Cardiac muscle cell (in vitro differentiated cells and primary cell): ENCODE data around the gene RASL11A. TPM values are rescaled to one million over a fixed set of nuclear protein-coding genes. Genes with fewer than 3 reads are reported as not detected.

Experiments
- DNase-seq, 2 donors: peaks; one replicate each; pipeline versions ENCODE4 v3.0.0 to v3.0.0-alpha.2; 2010 to 2017; ENCODE audit warnings: low read depth in 1 of 2, low spot score in 1 of 2
- H3K27ac ChIP-seq: fragments of 200-600 bp; sonication (generic); 2 replicates; pipeline ENCODE4 v1.5.1; 2016
- H3K27me3 ChIP-seq: fragments of 200-600 bp; sonication (generic); 2 replicates; pipeline ENCODE4 v1.6.0; 2016; ENCODE audit warnings: control low read depth
- H3K36me3 ChIP-seq: fragments of 200-600 bp; sonication (generic); 2 replicates; pipeline ENCODE4 v1.5.1; 2016; ENCODE audit warnings: control low read depth
- H3K4me1 ChIP-seq: fragments of 200-600 bp; sonication (generic); 2 replicates; pipeline ENCODE4 v1.8.1; 2017; ENCODE audit warnings: low read depth, mild to moderate bottlenecking, mixed run types
- H3K4me3 ChIP-seq: fragments of 200-600 bp; sonication (generic); 2 replicates; pipeline ENCODE4 v1.5.1; 2016; ENCODE audit warnings: mild to moderate bottlenecking
- H3K9me3 ChIP-seq: fragments of 200-600 bp; sonication (generic); 2 replicates; pipeline ENCODE4 v1.5.1; 2017; ENCODE audit warnings: low read depth, mild to moderate bottlenecking, control low read depth
- CTCF ChIP-seq: IDR thresholded peaks from 2 replicates; pipeline ENCODE4 v1.5.1; 2012; ENCODE audit warnings: low read depth, mild to moderate bottlenecking, low read length
- polyA plus RNA-seq: library from polyadenylated mRNA; unstranded; fragments of >200 nt; fragmentation: Nextera tagmentation; extraction: Ambion mirVana; gene quantifications from 2 replicates; pipeline ENCODE4 v1.2.1, GENCODE V29; 2016
- total RNA-seq: library from RNA; depleted of rRNA; stranded (reverse); fragments of >200 nt; gene quantifications from 2 replicates; pipeline ENCODE4 v1.2.3, GENCODE V29; 2016

The RASL11A gene
- total and polyA plus RNA-seq, 2 experiments from 2014 or later: 1.2 to 1.9 TPM

- H3K4me3 ChIP-seq: peak overlapping the region; percentile 96
- TF ChIP-seq CTCF: no peak
- H3K9me3 ChIP-seq: no peaks in the 10 kb centered on the region
- H3K27me3 ChIP-seq: no peaks in the 10 kb centered on the region
- H3K4me1 ChIP-seq: peaks cover 10% of the 10 kb centered on the region
- no peak for DNase-seq
- no peak overlapping the region for H3K27ac ChIP-seq
- peaks cover 36% of the 10 kb centered on the region for H3K36me3 ChIP-seq
Measured at GRCh38 chr13:27252467-27252866, 18.2 kb upstream of the RASL11A start.

DNA sequence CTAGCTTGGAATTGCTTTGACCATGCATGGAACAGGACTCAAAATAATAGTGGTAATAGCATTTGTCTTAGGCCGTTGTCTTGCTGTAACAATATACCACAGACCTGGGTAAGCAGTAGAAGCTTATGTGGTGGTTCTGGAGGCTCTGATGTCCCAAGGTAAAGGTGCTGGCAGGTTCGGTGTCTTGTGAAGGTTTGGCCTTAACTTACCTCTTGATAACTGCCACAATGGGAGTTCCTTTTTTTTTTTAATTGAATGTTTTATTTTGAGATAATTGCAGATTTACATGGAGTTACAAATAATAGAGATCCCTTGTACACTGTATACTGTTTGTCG lies 13.4 kb upstream of the RASL11A start:
- no peak for TF ChIP-seq CTCF
- H3K36me3 ChIP-seq: peaks cover 50% of the 10 kb centered on the region
- H3K4me1 ChIP-seq: peaks cover 10% of the 10 kb centered on the region
- H3K9me3 ChIP-seq: no peaks in the 10 kb centered on the region
- no peaks in the 10 kb centered on the region for H3K27me3 ChIP-seq
- no peak for DNase-seq
- no peak overlapping the region for H3K27ac ChIP-seq
- no peak overlapping the region for H3K4me3 ChIP-seq

GRCh38 chr13:27257648-27258253 lies 12.9 kb upstream of the RASL11A start:
- TF ChIP-seq CTCF: no peak
- H3K36me3 ChIP-seq: peaks cover 50% of the 10 kb centered on the region
- no peak for DNase-seq
- H3K4me3 ChIP-seq: no peak overlapping the region
- no peaks in the 10 kb centered on the region for H3K27me3 ChIP-seq
- H3K9me3 ChIP-seq: no peaks in the 10 kb centered on the region
- peak overlapping the region; percentile 38 for H3K27ac ChIP-seq
- peaks cover 10% of the 10 kb centered on the region for H3K4me1 ChIP-seq

- Histone ChIP-seq H3K27me3 (no peaks in the 10 kb centered on the region), H3K27ac (peak overlapping the region; percentile 38), H3K9me3 (no peaks in the 10 kb centered on the region), H3K36me3 (peaks cover 46% of the 10 kb centered on the region), H3K4me1 (no peaks in the 10 kb centered on the region), H3K4me3 (no peak overlapping the region)
- no peak for TF ChIP-seq CTCF
- no peak for DNase-seq
Measured at GRCh38 chr13:27258637-27259386, 11.8 kb upstream of the RASL11A start.

GRCh38 chr13:27259831-27260230 lies 10.8 kb upstream of the RASL11A start:
- DNase-seq: no peak
- Histone ChIP-seq H3K27me3 (no peaks in the 10 kb centered on the region), H3K27ac (peak overlapping the region; percentile 42), H3K4me3 (no peak overlapping the region), H3K36me3 (peaks cover 40% of the 10 kb centered on the region), H3K4me1 (no peaks in the 10 kb centered on the region), H3K9me3 (no peaks in the 10 kb centered on the region)
- TF ChIP-seq CTCF: no peak
